T-helper 9 cell (primary cell): Measurements from ENCODE around the gene SYNE4.
"Not testable (repeated sequence)": the region's sequence is repeated elsewhere in the genome, so short reads cannot be mapped to it uniquely, and the experiment has no call there.

Source experiments
- DNase-seq: peaks from one replicate; pipeline ENCODE4 v3.0.0-alpha.2; 2020
- total RNA-seq, 2 donors: gene quantifications; one replicate each; lab custom pipeline; 2026; lab: John Stamatoyannopoulos, UW

SYNE4 gene, protein sequence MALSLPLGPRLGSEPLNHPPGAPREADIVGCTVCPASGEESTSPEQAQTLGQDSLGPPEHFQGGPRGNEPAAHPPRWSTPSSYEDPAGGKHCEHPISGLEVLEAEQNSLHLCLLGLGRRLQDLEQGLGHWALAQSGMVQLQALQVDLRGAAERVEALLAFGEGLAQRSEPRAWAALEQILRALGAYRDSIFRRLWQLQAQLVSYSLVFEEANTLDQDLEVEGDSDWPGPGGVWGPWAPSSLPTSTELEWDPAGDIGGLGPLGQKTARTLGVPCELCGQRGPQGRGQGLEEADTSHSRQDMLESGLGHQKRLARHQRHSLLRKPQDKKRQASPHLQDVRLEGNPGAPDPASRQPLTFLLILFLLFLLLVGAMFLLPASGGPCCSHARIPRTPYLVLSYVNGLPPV
- total RNA-seq = 0.72 to 0.91 reads per million in 2 donors

DNA sequence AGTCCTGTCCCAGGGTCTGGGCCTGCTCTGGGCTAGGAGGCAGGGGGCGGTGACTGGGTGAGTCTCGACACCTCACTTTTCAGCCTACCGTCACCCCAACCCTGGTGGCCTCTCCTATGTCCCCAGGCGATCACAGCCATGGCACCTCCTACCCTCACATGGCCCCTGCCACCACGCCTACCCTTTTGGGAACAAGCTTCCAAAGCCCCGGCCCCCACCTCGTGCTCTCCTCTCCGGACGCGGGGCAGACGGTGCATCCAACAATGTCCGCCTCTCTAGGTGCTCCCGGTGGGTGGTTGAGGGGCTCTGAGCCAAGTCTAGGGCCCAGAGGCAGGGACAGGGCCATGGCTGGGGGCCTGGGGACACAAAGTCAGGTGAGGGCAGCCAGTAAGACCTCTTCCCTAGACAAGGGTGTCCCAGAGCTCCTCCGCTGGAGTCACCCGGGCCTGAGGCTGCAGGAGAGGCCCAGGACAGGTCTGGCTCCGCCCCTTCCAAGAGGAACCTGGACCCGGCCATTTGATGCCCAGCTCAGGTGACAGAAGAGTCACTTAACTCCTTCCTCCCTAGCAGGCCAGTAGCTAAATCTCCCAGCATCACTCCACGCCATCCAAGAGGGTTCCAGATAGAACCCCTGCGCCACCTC is at the start of gene SYNE4:
Gene SYNE4 (minus strand): TSS at position 478 of the 643 bp plus-strand sequence. CDS start 132 bp downstream, at position 346.
- DNase-seq = no peak

DNA sequence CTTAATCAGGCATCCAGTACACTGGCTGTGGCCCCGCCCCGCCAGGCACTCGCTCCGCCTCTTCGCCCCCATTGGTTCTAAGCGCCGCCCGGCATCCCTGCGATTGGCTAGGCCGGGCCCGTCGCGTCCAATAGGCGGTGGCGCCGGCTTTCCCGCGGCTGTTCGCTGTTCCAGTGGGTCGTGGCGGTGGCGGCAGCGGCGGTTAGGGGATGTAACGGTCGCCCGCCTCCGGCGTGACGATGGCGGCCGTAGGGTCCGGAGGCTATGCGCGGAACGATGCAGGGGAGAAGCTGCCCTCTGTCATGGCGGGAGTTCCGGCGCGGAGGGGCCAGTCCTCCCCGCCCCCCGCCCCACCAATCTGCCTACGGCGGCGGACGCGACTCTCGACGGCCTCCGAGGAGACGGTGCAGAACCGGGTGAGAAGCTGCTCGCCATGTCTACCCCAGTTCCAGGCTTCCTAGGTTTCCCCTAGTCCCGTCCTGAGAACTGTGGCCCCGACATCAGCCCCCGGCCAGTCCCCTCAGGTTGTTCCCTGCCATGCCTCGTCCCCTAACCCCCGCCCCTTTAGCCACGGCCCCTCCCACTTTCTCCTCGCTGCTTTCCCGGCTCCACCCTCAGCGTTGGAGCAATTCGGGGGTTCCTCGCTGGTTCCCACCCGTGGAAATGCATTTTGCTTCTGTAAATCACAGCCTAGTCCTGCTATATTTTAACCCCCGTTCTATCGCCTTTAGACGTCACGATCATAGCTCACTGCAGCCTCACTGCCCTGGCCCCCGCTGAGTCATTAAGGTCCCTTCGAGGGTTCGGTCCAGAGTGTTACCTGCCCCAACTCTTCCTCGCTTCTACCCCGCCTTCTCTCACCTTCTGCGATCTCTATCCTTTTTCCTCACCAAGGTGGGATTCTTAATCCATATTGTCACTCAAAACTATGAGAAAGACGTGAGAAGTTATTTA is 46.4 kb upstream of the SYNE4 start, which contains the start of gene WDR62:
Gene WDR62 (plus strand): TSS at position 165 of the 954 bp plus-strand sequence. CDS start 75 bp downstream, at position 240.
- DNase-seq = peak; percentile 88

GRCh38 chr19:36054119-36054732 is 45.6 kb upstream of the SYNE4 start, which contains the start of gene THAP8:
Gene THAP8, minus strand, starts transcription at chr19:36054285. Its CDS starts 68 bp downstream, at chr19:36054217.
- DNase-seq = peak; percentile 99

GRCh38 chr19:36051637-36052036 is 43.0 kb upstream of the SYNE4 start:
- DNase-seq = no peak

DNA sequence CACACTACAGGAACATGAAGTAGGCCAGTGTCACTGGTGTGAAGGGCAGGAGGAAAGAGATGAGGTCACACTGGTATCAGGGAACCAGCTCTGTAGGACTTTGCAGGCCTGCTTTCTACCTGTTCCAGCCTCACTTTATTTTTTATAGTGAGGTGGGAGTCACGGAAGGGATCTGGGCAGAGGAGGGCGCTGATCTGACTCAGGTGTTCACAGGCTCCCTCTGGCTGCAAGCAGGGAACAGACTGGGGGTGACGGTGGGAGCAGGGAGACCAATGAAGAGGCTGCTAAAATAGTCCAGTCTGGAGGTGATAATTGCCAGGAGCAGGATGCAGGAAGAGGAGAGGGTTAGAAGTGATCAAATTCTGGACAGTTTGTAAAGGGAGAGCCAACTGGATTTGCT is 42.6 kb upstream of the SYNE4 start:
- no peak for DNase-seq

GRCh38 chr19:36049080-36049698 is 40.6 kb upstream of the SYNE4 start:
- no peak for DNase-seq

- no peak for DNase-seq
Measured at GRCh38 chr19:36047835-36048234, 39.2 kb upstream of the SYNE4 start.

- no peak for DNase-seq
Measured at GRCh38 chr19:36046443-36047050, 37.9 kb upstream of the SYNE4 start.

GRCh38 chr19:36043952-36044351 is 35.3 kb upstream of the SYNE4 start:
- DNase-seq = no peak

- DNase-seq = no peak
Measured at GRCh38 chr19:36041831-36042230, 33.2 kb upstream of the SYNE4 start.

GRCh38 chr19:36041092-36041491 is 32.5 kb upstream of the SYNE4 start:
- DNase-seq = not testable (repeated sequence)

GRCh38 chr19:36040495-36040894 is 31.9 kb upstream of the SYNE4 start:
- DNase-seq = no peak

- no peak for DNase-seq
Measured at GRCh38 chr19:36032251-36033104, 23.9 kb upstream of the SYNE4 start, which contains the start of gene CLIP3. Gene CLIP3, minus strand, starts transcription at chr19:36032873. Its CDS starts 516 bp downstream, at chr19:36032357.

GRCh38 chr19:36031308-36031707 is 22.7 kb upstream of the SYNE4 start:
- DNase-seq = no peak

DNA sequence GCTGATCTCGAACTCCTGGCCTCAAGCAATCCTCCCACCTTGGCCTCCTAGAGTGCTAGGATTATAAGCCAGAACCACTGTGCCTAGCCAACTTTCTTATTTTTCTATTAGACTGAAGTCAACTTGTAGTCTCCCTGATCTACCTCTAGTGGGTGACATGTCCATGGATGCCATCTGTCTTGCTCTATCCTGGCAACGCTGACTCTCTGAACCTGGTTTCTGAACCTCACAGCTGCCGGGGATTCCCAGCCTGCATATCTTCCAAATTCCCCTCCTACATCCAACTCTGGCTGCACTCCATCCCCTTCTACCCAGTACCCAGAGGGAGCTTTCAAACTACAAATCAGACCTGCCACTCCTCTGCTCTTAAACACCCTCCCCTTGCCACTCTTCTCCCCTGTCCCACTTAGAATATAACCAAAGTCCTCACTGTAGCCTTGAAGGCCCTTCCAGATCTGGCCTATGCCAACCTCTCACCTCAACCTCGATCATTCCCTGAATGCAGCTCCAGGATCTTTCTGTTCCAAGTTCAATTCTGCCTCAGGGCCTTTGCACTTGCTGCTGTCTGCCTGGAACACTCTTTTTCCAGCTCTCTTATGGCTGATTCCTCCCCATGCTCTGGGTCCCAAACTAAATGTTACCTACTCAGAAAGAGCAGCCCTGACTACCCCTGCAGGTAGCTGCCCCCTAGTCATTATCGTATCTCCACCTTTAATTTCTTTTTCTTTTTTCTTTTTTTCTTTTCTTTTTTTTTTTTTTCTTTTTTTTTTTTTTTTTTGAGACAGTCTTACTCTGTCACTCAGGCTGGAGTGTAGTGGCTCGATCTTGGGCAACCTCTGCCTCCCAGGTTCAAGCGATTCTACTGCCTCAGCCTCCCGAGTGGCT is 21.9 kb upstream of the SYNE4 start:
- DNase-seq = no peak

GRCh38 chr19:36028313-36029041 is 19.9 kb upstream of the SYNE4 start:
- DNase-seq = no peak

DNA sequence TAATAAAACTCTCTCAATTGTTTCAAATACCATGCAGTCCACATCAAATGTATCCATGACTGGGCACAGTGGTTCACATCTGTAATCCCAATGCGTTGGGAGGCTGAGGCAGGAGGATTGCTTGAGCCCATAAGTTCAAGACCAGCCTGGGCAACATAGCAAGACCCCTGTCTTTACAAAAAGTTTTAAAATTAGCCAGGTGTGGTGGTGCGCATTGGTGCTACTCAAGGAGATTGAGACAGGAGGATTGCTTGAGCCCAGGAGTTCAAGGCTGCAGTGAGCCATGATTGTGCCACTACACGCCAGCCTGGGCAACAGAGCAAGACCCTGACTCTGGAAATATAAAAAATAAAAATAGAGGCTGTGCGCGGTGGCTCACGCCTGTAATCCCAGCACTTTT is 19.1 kb upstream of the SYNE4 start:
- no peak for DNase-seq
